NCI-H510A treated with DMSO at 0.1 percent for 48 hours (cell line): ENCODE data around the gene SLC5A12.
"Not testable (repeated sequence)": the region's sequence is repeated elsewhere in the genome, so short reads cannot be mapped to it uniquely, and the experiment has no call there.

Experiments used
- DNase-seq: peaks from one replicate; lab custom pipeline; 2025; lab: John Stamatoyannopoulos, UW

The SLC5A12 gene

DNA sequence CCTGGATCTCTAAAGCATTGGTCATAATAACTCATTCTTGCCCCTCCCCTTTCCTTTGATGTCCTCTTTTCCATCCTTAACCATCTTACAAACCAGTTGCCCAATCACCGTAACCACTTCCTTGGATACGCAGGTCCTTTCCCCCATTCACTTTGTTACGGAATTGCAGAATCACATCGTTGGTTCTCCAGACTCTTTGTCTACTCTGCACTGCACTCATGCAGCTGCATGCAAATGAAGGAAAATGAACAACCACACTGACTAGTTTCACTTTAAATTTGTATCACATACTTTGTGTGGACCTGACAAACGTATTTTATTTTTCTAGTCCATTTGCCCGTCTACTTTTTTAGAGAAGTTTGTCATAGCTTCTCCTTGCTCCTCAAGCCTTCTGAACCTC lies 69.9 kb downstream of the SLC5A12 start:
- peak; percentile 1 for DNase-seq

GRCh38 chr11:26649884-26650283 lies 72.0 kb downstream of the SLC5A12 start:
- DNase-seq, result peak; percentile 38

- DNase-seq, result not testable (repeated sequence)
Observed at GRCh38 chr11:26643314-26643713, 78.5 kb downstream of the SLC5A12 start.

- DNase-seq, result no peak
Observed at GRCh38 chr11:26632691-26633159, 89.1 kb downstream of the SLC5A12 start.

DNA sequence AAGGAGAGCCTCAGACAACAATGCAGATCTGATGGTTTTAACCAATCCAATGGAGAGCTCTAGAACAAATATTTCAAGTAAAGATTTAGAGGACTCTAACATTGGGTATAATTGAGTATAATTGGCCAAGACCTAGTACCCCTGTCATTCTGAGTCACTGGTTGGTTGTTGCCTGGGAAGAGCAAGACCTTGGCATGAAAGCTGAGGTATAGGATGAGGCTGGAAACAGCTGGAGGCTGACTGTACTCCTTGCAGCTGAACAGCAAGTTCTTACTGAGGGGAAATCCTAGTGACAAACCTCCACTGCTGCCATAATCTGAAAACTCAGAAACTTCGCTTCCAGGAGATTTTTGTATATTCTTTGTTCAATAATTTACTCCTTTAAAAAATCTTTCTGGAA lies 95.5 kb downstream of the SLC5A12 start:
- no peak for DNase-seq

DNA sequence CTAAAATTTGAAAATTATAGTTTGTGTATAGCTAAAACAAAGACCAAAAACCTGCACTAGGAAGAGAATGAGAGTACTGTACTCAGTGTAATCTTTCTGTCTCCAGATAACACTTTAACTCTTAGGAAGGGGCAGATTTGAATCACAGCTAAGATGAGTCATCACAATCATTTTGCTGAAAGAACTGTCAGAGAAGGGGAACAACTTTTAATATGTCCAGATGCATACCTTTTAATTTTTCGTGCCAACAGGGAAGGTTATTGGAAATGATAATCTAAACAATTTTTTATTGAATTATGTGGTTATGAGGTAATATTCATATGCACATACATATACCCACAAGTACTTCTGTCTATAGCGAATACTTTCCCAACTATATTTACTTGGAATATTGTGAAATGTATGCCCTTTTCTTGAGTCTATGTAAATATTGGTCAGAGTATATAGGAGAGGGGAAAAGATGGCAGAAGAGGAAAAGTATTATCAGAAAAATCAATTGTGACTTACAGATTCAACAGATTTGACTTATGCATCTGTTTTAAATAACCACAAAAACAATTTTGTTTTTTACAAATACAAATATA lies 98.7 kb downstream of the SLC5A12 start:
- no peak for DNase-seq

DNA sequence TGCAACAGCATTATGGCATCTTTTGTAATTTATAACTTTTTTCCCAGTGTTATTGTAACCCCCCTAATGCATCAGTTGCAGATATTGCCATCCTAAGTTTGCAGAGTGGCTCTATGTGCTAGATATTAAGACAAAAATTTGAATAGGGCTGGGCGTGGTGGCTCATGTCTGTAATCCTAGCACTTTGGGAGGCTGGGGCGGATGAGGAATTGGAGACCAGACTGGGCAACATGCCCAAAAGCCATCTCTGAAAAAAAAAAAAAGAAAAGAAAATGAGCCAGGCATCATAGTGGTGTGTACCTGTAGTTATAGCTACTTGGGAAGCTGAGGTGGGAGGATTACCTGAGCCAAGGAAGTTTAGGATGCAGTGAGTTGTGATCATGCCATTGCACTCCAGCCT lies 99.7 kb downstream of the SLC5A12 start:
- DNase-seq, result no peak

GRCh38 chr11:26621132-26621531 lies 100.7 kb downstream of the SLC5A12 start:
- no peak for DNase-seq

DNA sequence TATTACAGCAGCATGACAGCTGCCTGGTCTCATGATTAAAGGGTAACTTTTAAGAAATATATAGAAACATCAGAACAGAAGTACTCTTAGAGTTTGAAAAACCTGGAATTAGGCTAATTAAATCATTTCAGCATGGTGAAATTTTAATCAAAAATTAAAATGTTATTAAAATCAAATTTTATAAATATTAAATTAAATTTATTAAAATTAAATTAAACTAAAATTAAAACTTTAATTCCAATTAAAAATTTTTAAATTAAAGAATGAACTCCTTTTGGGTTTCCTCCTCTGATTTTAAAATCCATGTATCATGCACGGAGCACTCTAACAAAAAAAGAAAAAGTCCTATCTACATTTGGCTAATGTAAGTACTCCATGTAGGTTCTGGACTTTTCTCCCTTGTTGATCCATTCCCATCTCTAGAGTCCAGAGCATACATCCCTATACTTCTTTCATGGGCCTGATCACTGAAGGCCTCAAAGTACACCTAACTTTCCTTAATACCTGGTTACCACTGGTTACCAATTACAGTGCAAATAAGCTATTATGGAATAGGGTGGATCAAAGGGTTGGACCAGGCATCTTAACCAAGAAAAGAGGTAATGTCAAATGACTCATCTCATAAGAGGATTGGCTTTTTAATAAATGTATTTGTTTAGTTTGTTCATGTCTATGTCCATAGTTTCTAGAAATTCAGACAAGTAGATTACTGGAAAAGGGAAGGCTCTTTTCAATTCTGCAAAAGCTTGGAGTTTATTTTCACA lies 101.4 kb downstream of the SLC5A12 start:
- DNase-seq, result no peak

GRCh38 chr11:26618441-26618840 lies 103.4 kb downstream of the SLC5A12 start:
- no peak for DNase-seq
